Activated T-helper 1 cell treated with Interleukin-2 at 50 U/mL for 16 hours (primary cell): ENCODE results near the gene RASSF8.

Experiments used
- DNase-seq: peaks from one replicate; pipeline ENCODE4 v3.0.0-alpha.2; 2020; ENCODE audit warnings: low read depth

The RASSF8 gene

GRCh38 chr12:25992026-25992782 is 33.7 kb downstream of the RASSF8 start:
- no peak for DNase-seq

GRCh38 chr12:25993901-25994651 is 35.6 kb downstream of the RASSF8 start:
- DNase-seq = no peak

GRCh38 chr12:25994901-25995625 is 36.6 kb downstream of the RASSF8 start:
- no peak for DNase-seq

GRCh38 chr12:25995906-25996305 is 37.4 kb downstream of the RASSF8 start:
- no peak for DNase-seq

GRCh38 chr12:25996677-25997076 is 38.2 kb downstream of the RASSF8 start:
- DNase-seq = no peak

GRCh38 chr12:25997201-25997963 is 38.9 kb downstream of the RASSF8 start:
- DNase-seq = no peak

- DNase-seq = no peak
Observed at GRCh38 chr12:26000898-26001297, 42.4 kb downstream of the RASSF8 start.

- no peak for DNase-seq
Observed at GRCh38 chr12:26001530-26001929, 43.0 kb downstream of the RASSF8 start.

- no peak for DNase-seq
Observed at GRCh38 chr12:26003065-26003464, 44.6 kb downstream of the RASSF8 start.

GRCh38 chr12:26007566-26007965 is 49.1 kb downstream of the RASSF8 start:
- DNase-seq = no peak

- no peak for DNase-seq
Observed at GRCh38 chr12:26009593-26009992, 51.1 kb downstream of the RASSF8 start.

- no peak for DNase-seq
Observed at GRCh38 chr12:26010293-26010821, 51.9 kb downstream of the RASSF8 start.

- DNase-seq = no peak
Observed at GRCh38 chr12:26011099-26011498, 52.6 kb downstream of the RASSF8 start.

GRCh38 chr12:26014085-26014484 is 55.6 kb downstream of the RASSF8 start:
- no peak for DNase-seq

GRCh38 chr12:26016516-26016915 is 58.0 kb downstream of the RASSF8 start:
- no peak for DNase-seq

GRCh38 chr12:26017484-26018211 is 59.2 kb downstream of the RASSF8 start:
- DNase-seq = no peak

GRCh38 chr12:26018926-26019325 is 60.4 kb downstream of the RASSF8 start:
- DNase-seq = no peak

GRCh38 chr12:26021534-26021933 is 63.1 kb downstream of the RASSF8 start:
- DNase-seq = no peak

- no peak for DNase-seq
Observed at GRCh38 chr12:26022043-26022442, 63.6 kb downstream of the RASSF8 start.

GRCh38 chr12:26026713-26027112 is 68.2 kb downstream of the RASSF8 start:
- DNase-seq = no peak

GRCh38 chr12:26027401-26027800 is 68.9 kb downstream of the RASSF8 start:
- DNase-seq = no peak
